Sigmoid colon (tissue), 4 donors: ENCODE data around the gene ZNF608.

ENCODE experiments used
- EP300 ChIP-seq, 4 donors: sonication (generic); formaldehyde crosslinking; IDR thresholded peaks; one replicate each; pipeline ENCODE4 v1.6.1; 2017; ENCODE audit warnings: antibody characterized with exemption in 4 of 4
- POLR2A ChIP-seq, 2 donors: fragments of 450-650 bp; IDR thresholded peaks; one replicate each; pipeline ENCODE4 v1.6.1; 2016; ENCODE audit warnings: antibody characterized with exemption in 2 of 2, mild to moderate bottlenecking in 2 of 2, moderate library complexity in 2 of 2
- POLR2AphosphoS5 ChIP-seq, 4 donors: sonication (generic); formaldehyde crosslinking; IDR thresholded peaks; one replicate each; pipeline ENCODE4 v1.6.1; 2017; ENCODE audit warnings: antibody characterized with exemption in 4 of 4
- TF ChIP-seq, protein P1 (sequence below), 4 experiments: fragments of 450-650 bp in 3 of 4; fragments of 200-600 bp in 1 of 4; IDR thresholded peaks; one replicate each; pipeline ENCODE4 v1.5.1; 2016 to 2019; ENCODE audit warnings: antibody characterized with exemption in 4 of 4, mild to moderate bottlenecking in 3 of 4, moderate library complexity in 2 of 4

DNA sequence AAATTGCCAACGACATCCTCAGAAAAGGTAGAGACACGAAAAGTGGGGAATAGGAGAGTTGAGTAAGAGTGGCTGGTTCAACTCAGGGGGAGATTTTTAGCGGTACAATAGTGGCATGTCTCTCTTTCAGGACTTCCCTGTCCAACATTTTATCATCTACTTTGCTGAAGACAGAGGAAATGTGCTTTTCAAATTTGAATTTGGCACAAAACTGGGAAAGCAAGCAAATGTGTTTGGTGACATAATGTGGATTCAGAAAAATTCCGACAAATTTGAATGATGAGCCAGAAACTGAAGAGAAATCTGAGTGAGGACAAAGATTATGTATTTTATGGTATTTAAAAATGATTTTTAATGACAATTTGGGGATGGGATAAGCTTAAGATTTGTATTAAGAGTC lies 33.6 kb upstream of the ZNF608 start:
- TF ChIP-seq, protein P1, sequence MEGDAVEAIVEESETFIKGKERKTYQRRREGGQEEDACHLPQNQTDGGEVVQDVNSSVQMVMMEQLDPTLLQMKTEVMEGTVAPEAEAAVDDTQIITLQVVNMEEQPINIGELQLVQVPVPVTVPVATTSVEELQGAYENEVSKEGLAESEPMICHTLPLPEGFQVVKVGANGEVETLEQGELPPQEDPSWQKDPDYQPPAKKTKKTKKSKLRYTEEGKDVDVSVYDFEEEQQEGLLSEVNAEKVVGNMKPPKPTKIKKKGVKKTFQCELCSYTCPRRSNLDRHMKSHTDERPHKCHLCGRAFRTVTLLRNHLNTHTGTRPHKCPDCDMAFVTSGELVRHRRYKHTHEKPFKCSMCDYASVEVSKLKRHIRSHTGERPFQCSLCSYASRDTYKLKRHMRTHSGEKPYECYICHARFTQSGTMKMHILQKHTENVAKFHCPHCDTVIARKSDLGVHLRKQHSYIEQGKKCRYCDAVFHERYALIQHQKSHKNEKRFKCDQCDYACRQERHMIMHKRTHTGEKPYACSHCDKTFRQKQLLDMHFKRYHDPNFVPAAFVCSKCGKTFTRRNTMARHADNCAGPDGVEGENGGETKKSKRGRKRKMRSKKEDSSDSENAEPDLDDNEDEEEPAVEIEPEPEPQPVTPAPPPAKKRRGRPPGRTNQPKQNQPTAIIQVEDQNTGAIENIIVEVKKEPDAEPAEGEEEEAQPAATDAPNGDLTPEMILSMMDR (IDR thresholded peaks at IDR 0.05): no peak
- TF ChIP-seq EP300 (IDR thresholded peaks at IDR 0.05) (no peak), POLR2AphosphoS5 (IDR thresholded peaks at IDR 0.05) (no peak), POLR2A (IDR thresholded peaks at IDR 0.05) (no peak)
